SU-DHL-6 (cell line): ENCODE data around the gene ATP6V1C2.

Experiments used
- H2AFZ ChIP-seq: fragments of 200-600 bp; sonication (generic); 2 replicates; pipeline ENCODE4 v1.6.1; 2014; ENCODE audit warnings: low read depth, mild to moderate bottlenecking, moderate library complexity, mixed read lengths, antibody characterized with exemption, low read length; ENCODE audit not compliant: severe bottlenecking
- H3F3A ChIP-seq: fragments of 200-600 bp; shearing (Covaris generic); 2 replicates; pipeline ENCODE4 v1.6.0; 2016; ENCODE audit warnings: antibody characterized with exemption, mild to moderate bottlenecking; ENCODE audit not compliant: insufficient read depth
- H3K27ac ChIP-seq: fragments of 200-600 bp; sonication (generic); 2 replicates; pipeline ENCODE4 v1.5.1; 2016; ENCODE audit warnings: low read depth, mild to moderate bottlenecking, low read length, moderate library complexity, mixed read lengths
- H3K27me3 ChIP-seq: fragments of 200-600 bp; sonication (generic), shearing (Covaris generic); 2 replicates; pipeline ENCODE4 v1.6.0; 2014; ENCODE audit warnings: mild to moderate bottlenecking, low read length
- H3K36me3 ChIP-seq: fragments of 200-600 bp; sonication (generic); 2 replicates; pipeline ENCODE4 v1.6.1; 2014; ENCODE audit warnings: mild to moderate bottlenecking, low read length, mixed read lengths
- H3K4me2 ChIP-seq: fragments of 300-600, 200-600 bp; shearing (Covaris generic), sonication (generic); 2 replicates; pipeline ENCODE4 v1.6.0; 2014; ENCODE audit warnings: low read length, low read depth, mild to moderate bottlenecking; ENCODE audit not compliant: poor library complexity, severe bottlenecking
- H3K4me3 ChIP-seq: fragments of 200-600 bp; sonication (generic); 2 replicates; pipeline ENCODE4 v1.5.1; 2014; ENCODE audit warnings: antibody characterized with exemption, low read length, mild to moderate bottlenecking, mixed read lengths; ENCODE audit not compliant: insufficient read depth, poor library complexity, severe bottlenecking
- H3K79me2 ChIP-seq: fragments of 200-600 bp; sonication (generic); 2 replicates; pipeline ENCODE4 v1.6.1; 2014; ENCODE audit warnings: mild to moderate bottlenecking, low read length, moderate library complexity; ENCODE audit not compliant: insufficient read depth
- H3K9ac ChIP-seq: fragments of 200-600 bp; sonication (generic); 2 replicates; pipeline ENCODE4 v1.7.0; 2014; ENCODE audit warnings: mild to moderate bottlenecking, low read length
- H3K9me2 ChIP-seq: fragments of 200-600 bp; sonication (generic); replicated peaks from 2 replicates; pipeline ENCODE4 v1.6.1; 2014; ENCODE audit warnings: low read length; ENCODE audit not compliant: insufficient read depth
- H3K9me3 ChIP-seq: fragments of 200-600 bp; sonication (generic); 2 replicates; pipeline ENCODE4 v1.6.1; 2014; ENCODE audit warnings: low read length, mixed read lengths; ENCODE audit not compliant: insufficient read depth
- H4K20me1 ChIP-seq: fragments of 200-600 bp; sonication (generic); 2 replicates; pipeline ENCODE4 v1.6.1; 2014; ENCODE audit warnings: low read depth, mild to moderate bottlenecking, antibody characterized with exemption, low read length, moderate library complexity, mixed read lengths
- CTCF ChIP-seq: fragments of 200-600 bp; sonication (generic); IDR thresholded peaks from one replicate; pipeline ENCODE4 v1.5.1; 2017; ENCODE audit warnings: antibody characterized with exemption, mild to moderate bottlenecking, low read length, moderate library complexity; ENCODE audit not compliant: insufficient read depth, poor library complexity, severe bottlenecking
- EZH2phosphoT487 ChIP-seq: fragments of 200-600 bp; sonication (generic), shearing (Covaris generic); conservative IDR thresholded peaks from 2 replicates; pipeline ENCODE4 v1.6.1; 2018; ENCODE audit warnings: mild to moderate bottlenecking, antibody characterized with exemption, low read length, moderate library complexity, mixed read lengths

The ATP6V1C2 gene

GRCh38 chr2:10781746-10782145 is 60.3 kb downstream of the ATP6V1C2 start:
- H3K9ac ChIP-seq: no peak overlapping the region

GRCh38 chr2:10783421-10783820 is 62.0 kb downstream of the ATP6V1C2 start:
- Histone ChIP-seq H3F3A (no peaks in the 10 kb centered on the region), H2AFZ (no peak overlapping the region), H3K79me2 (peaks cover 5% of the 10 kb centered on the region; the same call in 1 of the 2 replicates), H3K4me2 (no peak overlapping the region), H3K9ac (no peak overlapping the region), H4K20me1 (no peaks in the 10 kb centered on the region), H3K4me3 (no peak overlapping the region), H3K27ac (no peak overlapping the region), H3K27me3 (no peaks in the 10 kb centered on the region), H3K36me3 (peaks cover 40% of the 10 kb centered on the region), H3K9me2 (no peaks in the 10 kb centered on the region), H3K9me3 (no peaks in the 10 kb centered on the region)
- TF ChIP-seq CTCF: no peak

More at GRCh38 chr2:10781746-10782145, 60.3 kb downstream of the ATP6V1C2 start:
- Histone ChIP-seq H3F3A (no peaks in the 10 kb centered on the region), H3K9me3 (no peaks in the 10 kb centered on the region), H4K20me1 (no peaks in the 10 kb centered on the region), H3K4me2 (no peak overlapping the region), H2AFZ (no peak overlapping the region), H3K27me3 (no peaks in the 10 kb centered on the region), H3K79me2 (peaks cover 5% of the 10 kb centered on the region; the same call in 1 of the 2 replicates), H3K27ac (no peak overlapping the region), H3K36me3 (peaks cover 34% of the 10 kb centered on the region), H3K4me3 (no peak overlapping the region), H3K9me2 (no peaks in the 10 kb centered on the region)
- TF ChIP-seq CTCF (no peak), EZH2phosphoT487 (no peak)

GRCh38 chr2:10784719-10785118 is 63.3 kb downstream of the ATP6V1C2 start:
- Histone ChIP-seq H3K4me2 (no peak overlapping the region), H3K27ac (no peak overlapping the region), H3K36me3 (peaks cover 53% of the 10 kb centered on the region), H2AFZ (no peak overlapping the region), H3F3A (no peaks in the 10 kb centered on the region), H3K9me2 (no peaks in the 10 kb centered on the region), H3K4me3 (no peak overlapping the region), H3K9me3 (no peaks in the 10 kb centered on the region), H4K20me1 (no peaks in the 10 kb centered on the region), H3K27me3 (no peaks in the 10 kb centered on the region), H3K79me2 (peaks cover 5% of the 10 kb centered on the region; the same call in 1 of the 2 replicates), H3K9ac (no peak overlapping the region)
- TF ChIP-seq EZH2phosphoT487 (no peak), CTCF (no peak)
